Left lung (tissue), 10 donors: ENCODE data around the gene ZBTB20. TPM values are rescaled to one million over a fixed set of nuclear protein-coding genes. Genes with fewer than 3 reads are reported as not detected.

Experiments used
- ATAC-seq: fragments of 200-7000 bp; cut with Tn5 transposase; one replicate; pipeline ENCODE4 v1.9.1; 2020; ENCODE audit warnings: moderate library complexity
- DNase-seq, 4 donors: peaks; one replicate each; pipeline ENCODE4 v3.0.0-alpha.2; 2013 to 2020
- H3K27ac ChIP-seq, 2 donors: fragments of 200-600 bp; sonication (generic) in 1 of 2; one replicate each; pipeline versions ENCODE4 v1.5.0 to v1.8.0; 2020 to 2021
- H3K27me3 ChIP-seq, 2 donors: fragments of 200-600 bp; sonication (generic) in 1 of 2; one replicate each; pipeline versions ENCODE4 v1.5.0 to v1.8.0; 2020 to 2021
- H3K36me3 ChIP-seq, 2 donors: fragments of 200-600 bp; sonication (generic) in 1 of 2; one replicate each; pipeline versions ENCODE4 v1.5.0 to v1.8.0; 2020 to 2021
- H3K4me1 ChIP-seq, 2 donors: fragments of 200-600 bp; one replicate each; pipeline ENCODE4 v1.8.0; 2021
- H3K4me3 ChIP-seq, 2 donors: fragments of 200-600 bp; sonication (generic) in 1 of 2; one replicate each; pipeline versions ENCODE4 v1.5.0 to v1.8.0; 2020 to 2021; ENCODE audit warnings: mild to moderate bottlenecking in 1 of 2
- H3K9me3 ChIP-seq, 2 donors: fragments of 200-600 bp; sonication (generic) in 1 of 2; one replicate each; pipeline versions ENCODE4 v1.5.0 to v1.8.0; 2020 to 2021
- CTCF ChIP-seq, 2 donors: fragments of 200-600 bp; sonication (generic) in 1 of 2; IDR thresholded peaks; one replicate each; pipeline versions ENCODE4 v1.5.0 to v1.8.0; 2021; ENCODE audit warnings: antibody characterized with exemption in 2 of 2
- intact Hi-C, 2 donors: fragments of 100-400 bp; cut with DNase I; formaldehyde crosslinking; loops; one replicate each; pipeline versions ENCODE4 v1.11.2 to v1.14.2; 2022
- polyA plus RNA-seq, 6 donors: library from polyadenylated mRNA; unstranded; fragments of 120-200 nt; gene quantifications; one replicate each; pipeline ENCODE4 v1.2.1, GENCODE V29; 2013; ENCODE audit not compliant: insufficient read length in 6 of 6
- total RNA-seq, 2 donors: library from RNA; stranded (reverse); fragmentation: NEBNext Ultra II Directional; extraction: Animal tissue kit (Norgen Biotek cat#: 25700); gene quantifications; one replicate each; pipeline ENCODE4 v1.2.1, GENCODE V29; 2021
- donor health status: DM: no; HTN: yes; CAD: no.
- donor health status: DM: no; HTN: no; CAD: no.

Gene ZBTB20
- total and polyA plus RNA-seq, 8 donors = 1.1 to 63.5 (median 6.0) TPM

- peaks cover 15 to 29% of the 10 kb centered on the region in 2 donors for H3K4me1 ChIP-seq
- no peak overlapping the region for H3K4me3 ChIP-seq
- DNase-seq (peak in 2 of 4 donors; percentile 34 to 61), ATAC-seq (no peak)
- no peak for TF ChIP-seq CTCF (IDR thresholded peaks at IDR 0.05)
- intact Hi-C loops = no loop called here
- H3K36me3 ChIP-seq = no peaks in the 10 kb centered on the region
- no peaks in the 10 kb centered on the region for H3K27me3 ChIP-seq
- peak overlapping the region in 1 of 2 donors; percentile 35 for H3K27ac ChIP-seq
- H3K9me3 ChIP-seq = no peaks in the 10 kb centered on the region
Observed at GRCh38 chr3:114627770-114628169, 519.3 kb downstream of the ZBTB20 start.

GRCh38 chr3:114626751-114627150 lies 520.3 kb downstream of the ZBTB20 start:
- H3K4me1 ChIP-seq = peaks cover 15 to 30% of the 10 kb centered on the region in 2 donors
- intact Hi-C loops = no loop called here
- H3K27ac ChIP-seq = peak overlapping the region in 1 of 2 donors; percentile 5
- H3K9me3 ChIP-seq = no peaks in the 10 kb centered on the region
- no peak overlapping the region for H3K4me3 ChIP-seq
- DNase-seq (no peak), ATAC-seq (no peak)
- no peak for TF ChIP-seq CTCF (IDR thresholded peaks at IDR 0.05)
- no peaks in the 10 kb centered on the region for H3K36me3 ChIP-seq
- no peaks in the 10 kb centered on the region for H3K27me3 ChIP-seq

GRCh38 chr3:114624571-114625181 lies 522.4 kb downstream of the ZBTB20 start:
- TF ChIP-seq CTCF (IDR thresholded peaks at IDR 0.05) = no peak
- Histone ChIP-seq H3K27ac (peak overlapping the region; percentile 85 to 93), H3K27me3 (no peaks in the 10 kb centered on the region), H3K36me3 (no peaks in the 10 kb centered on the region), H3K4me3 (peak overlapping the region; percentile 12 to 30), H3K4me1 (peaks cover 15 to 30% of the 10 kb centered on the region in 2 donors), H3K9me3 (no peaks in the 10 kb centered on the region)
- intact Hi-C loops = no loop called here
- DNase-seq = peak; percentile 51 to 89 (median 83)
- peak; percentile 92 for ATAC-seq

- Histone ChIP-seq H3K4me3 (peak overlapping the region; percentile 12 to 30), H3K9me3 (no peaks in the 10 kb centered on the region), H3K27me3 (no peaks in the 10 kb centered on the region), H3K36me3 (no peaks in the 10 kb centered on the region), H3K27ac (peak overlapping the region; percentile 85 to 93), H3K4me1 (peaks cover 15 to 30% of the 10 kb centered on the region in 2 donors)
- intact Hi-C loops = no loop called here
- TF ChIP-seq CTCF (IDR thresholded peaks at IDR 0.05) = no peak
- DNase-seq (peak in 2 of 4 donors; percentile 30 to 33), ATAC-seq (peak; percentile 45)
Observed at GRCh38 chr3:114624047-114624445, 523.0 kb downstream of the ZBTB20 start.

GRCh38 chr3:114623420-114624046 lies 523.6 kb downstream of the ZBTB20 start:
- Histone ChIP-seq H3K27me3 (no peaks in the 10 kb centered on the region), H3K9me3 (no peaks in the 10 kb centered on the region), H3K4me3 (peak overlapping the region; percentile 12 to 30), H3K36me3 (no peaks in the 10 kb centered on the region), H3K27ac (peak overlapping the region; percentile 85 to 93), H3K4me1 (peaks cover 15 to 30% of the 10 kb centered on the region in 2 donors)
- no peak for TF ChIP-seq CTCF (IDR thresholded peaks at IDR 0.05)
- DNase-seq (peak in 1 of 4 donors; percentile 5), ATAC-seq (peak; percentile 4)
- intact Hi-C loops = no loop called here
